Hematopoietic multipotent progenitor cell treated with erythropoietin and hydrocortisone succinate and interleukin-3 and kit ligand, for 4 days (in vitro differentiated cells): Measurements from ENCODE around the gene NEUROD2.
A peak's percentile ranks its signal among the peaks of the same experiment; 100 is the strongest.

Experiments used
- DNase-seq: peaks from one replicate; pipeline ENCODE4 v3.0.0-alpha.2; 2015

Gene NEUROD2

DNA sequence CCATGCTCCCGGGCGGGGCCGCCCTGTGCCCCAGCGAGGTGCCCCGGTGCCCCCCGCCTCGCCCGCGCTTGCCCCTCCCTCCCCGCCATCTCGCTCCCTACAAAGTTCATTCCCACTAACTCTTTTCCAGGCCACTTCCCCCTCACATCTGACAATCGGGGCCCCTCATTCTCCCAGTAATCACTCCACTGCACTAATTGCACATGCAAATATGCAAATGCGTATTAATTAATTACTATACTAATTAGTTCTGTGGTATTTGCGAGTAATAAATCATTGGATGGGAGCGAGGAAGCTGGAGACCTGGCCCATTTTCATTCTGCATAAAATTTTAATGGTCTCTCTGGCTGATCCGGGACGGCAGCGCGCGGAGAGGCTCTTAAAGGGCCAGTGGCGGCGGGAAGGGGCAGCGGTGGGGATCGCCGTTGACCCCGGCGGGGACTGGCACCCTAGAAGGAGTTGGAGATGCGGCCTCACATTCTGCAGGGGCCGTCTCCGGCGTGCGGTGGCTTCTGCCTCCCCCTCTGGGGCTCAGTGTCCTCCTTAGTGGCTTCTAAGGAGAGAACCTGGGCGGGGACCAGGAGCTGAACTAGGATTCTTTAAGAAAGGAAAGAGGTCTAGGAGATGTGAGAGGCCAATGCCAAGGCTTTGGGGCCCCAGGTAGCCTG lies 10.7 kb upstream of the NEUROD2 start:
- DNase-seq = peak; percentile 49

DNA sequence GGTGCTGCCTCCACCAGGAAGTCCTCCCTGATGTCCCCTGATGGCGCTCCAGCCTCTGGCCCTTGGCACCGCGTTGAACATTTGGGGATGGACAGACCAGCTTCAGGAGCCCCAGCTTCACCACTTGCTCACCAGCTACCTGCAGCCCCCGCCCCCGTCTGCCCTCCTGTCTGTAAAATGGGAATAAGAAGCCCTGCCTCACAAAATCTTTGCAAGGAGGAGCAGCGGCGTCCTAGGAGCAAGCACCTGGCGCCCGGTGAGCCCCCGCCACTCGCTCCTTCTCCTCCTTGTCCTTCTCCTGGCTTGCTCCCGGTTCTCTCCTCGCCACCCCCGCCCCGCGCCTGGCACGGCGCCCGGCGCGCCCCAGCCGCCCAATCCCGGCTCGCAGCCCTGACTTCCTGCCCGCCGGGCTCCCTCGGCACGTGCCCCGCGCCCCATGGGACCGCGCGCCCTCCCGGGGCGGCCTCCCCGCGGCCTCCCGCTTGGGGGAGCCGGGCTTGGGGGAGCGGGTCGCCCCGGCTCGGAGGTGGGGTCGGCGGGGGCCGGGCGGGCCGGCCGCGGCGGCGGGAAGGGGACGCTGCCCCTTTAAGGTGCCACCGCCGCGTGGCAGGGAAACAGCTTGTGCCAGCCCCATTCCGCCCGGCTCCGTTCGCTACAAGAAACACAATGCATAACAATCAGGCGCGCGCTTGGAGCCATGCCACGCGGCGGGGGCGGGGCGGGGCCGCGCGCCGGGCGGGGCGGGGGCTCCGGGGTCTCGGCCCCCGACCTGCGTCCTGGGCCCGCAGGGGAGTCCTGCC lies 9.9 kb upstream of the NEUROD2 start:
- DNase-seq = peak; percentile 83

DNA sequence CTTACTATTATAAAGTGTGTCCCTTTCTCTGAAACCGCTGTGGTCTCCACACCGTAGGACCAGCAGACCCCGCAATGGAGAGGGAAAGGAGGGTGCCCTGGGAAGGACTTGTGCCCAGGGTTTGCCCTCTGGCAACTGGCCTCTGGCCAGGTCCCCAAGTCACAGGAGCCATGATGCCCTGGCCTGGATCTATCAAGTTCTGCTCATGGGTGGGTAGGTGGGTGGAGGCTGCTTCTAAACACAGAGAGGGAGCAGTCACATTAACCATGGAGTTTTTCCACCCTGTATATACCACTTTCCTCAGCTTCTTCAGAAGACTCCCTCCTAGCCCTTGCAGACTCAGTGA lies 9.4 kb upstream of the NEUROD2 start:
- no peak for DNase-seq

DNA sequence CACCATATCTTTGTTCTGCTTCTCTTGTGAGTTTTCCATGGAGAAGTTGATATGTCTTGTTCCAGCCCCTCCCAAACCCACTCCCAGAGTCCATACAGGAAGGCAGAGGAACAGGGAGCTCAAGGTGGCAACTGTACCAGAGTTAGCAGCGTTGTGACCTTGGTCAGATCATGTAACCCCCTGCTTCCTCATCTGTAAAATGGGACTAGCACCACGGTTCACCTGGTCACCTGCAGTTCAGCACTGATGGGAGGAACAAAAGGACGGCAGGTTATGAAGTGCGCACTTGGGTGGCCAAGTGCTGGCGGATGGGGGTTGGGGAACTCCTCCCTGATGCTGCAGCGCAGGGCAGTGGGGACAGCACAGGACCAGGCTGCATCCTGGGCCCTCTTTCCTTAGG lies 7.7 kb upstream of the NEUROD2 start:
- no peak for DNase-seq

DNA sequence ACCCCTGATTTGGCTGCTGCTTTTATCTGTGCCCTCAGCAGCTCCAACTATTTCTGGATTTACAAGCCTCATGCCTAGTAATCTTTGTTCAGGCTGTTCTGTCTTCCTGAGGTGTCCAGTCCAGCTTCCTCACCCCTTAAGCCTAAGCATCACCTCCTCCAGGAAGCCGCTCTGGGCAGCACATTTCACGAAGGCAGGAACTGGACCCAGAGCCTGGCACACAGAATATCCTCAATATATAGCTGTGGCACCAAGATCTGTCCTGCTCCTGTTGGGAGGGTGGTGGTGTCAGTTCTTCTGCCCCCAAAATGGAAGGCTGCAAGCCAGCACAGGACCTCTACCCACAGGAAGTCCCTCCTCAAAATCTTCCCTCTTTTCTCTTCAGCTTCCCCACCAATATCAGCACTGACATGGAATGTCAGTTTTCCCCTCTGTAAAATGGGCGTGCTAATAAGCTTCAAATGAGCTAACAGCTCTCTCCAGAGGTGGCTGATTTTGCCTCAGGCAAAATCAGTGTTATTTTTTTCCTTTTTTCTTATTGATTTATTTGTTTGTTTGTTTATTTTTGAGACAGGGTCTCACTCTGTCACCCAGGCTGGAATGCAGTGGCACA lies 6.9 kb upstream of the NEUROD2 start:
- no peak for DNase-seq

DNA sequence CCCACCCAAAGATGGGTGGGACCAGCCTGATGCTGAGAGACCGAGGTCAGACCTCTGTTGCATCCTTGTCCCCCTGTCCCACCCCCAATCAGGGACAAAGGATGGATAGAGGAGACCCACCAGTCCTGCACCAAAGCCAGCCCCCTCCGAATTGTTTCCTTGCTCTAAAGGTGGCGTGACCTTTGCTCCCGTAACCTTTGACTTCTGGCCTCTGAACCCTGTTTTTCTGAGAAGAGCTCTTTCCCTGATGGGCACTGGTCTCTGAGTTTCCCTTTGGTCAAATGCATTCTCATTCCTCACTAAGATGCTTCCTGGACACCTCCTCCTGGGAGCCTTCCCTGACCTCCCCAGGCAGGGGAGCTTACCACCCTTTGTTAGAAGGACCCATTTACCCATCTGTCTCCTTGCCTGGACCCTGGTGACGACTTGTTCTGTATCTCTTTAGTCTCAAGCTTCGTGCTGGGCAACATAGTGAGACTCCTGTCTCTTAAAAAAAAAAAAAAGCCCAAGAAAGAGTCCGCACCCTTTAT lies 5.3 kb upstream of the NEUROD2 start:
- no peak for DNase-seq

DNA sequence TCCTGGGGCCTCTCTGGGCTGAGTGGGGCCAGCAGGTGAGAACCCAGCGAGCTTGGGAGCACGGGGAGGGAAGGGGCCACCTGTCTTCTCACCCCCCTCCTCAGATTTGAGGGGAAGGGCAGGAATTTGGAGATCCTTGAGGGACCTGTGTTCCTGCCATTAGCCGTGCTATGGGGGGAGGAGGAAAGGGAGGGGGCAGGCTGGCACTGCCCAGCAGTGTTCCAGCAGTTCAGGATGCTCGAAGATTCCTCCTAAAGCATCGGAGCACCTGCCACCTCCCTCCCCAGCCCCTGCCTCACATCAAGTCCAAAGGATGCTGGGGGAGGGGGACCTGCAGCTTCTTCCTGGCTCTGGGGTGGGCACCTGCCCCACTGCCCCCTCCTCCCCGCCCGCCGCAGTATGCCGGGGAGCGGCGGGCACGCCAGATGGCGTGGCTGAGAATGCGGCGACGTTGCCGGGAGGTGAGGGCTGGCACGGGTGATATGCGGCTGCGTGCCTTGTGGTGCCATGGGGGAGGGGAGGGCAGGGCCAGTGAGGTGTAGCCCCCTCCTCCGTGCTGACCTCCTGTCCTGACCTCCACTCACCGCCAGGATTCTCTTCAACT lies 4.7 kb upstream of the NEUROD2 start:
- DNase-seq = no peak

DNA sequence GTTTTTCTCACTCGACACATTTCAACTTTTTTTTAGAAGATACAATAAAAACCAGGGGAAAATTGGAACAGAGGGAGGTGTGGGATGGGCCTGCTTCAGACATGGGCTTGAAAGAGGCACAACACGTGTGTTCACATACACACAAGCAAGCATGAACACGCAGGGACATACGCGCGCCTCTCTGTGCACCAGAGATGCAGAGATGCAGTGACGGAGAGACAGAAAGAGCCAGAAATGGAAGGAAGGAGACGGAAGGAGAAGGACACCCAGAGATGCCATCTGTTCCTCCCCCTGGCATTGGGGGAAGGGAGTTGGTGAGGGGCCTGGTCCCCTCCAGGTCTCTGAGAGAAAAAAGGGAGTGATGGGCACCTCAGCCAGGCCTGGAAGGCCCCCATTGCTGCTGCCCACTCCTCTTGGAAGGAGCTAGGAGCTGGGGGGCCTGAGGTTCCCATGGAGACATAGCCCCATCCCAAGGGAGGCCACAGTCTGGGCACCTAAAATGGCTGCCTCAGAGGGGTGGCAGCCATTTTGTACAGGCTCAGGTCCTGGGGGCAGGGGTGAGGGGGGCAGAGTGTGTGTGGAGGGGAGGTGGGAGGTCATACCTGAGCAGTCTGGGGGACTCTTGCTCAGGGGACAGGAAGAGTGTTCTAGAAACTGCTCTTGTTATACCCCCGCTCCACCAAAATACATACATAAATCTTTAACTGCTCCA lies 3.8 kb upstream of the NEUROD2 start:
- DNase-seq = no peak

DNA sequence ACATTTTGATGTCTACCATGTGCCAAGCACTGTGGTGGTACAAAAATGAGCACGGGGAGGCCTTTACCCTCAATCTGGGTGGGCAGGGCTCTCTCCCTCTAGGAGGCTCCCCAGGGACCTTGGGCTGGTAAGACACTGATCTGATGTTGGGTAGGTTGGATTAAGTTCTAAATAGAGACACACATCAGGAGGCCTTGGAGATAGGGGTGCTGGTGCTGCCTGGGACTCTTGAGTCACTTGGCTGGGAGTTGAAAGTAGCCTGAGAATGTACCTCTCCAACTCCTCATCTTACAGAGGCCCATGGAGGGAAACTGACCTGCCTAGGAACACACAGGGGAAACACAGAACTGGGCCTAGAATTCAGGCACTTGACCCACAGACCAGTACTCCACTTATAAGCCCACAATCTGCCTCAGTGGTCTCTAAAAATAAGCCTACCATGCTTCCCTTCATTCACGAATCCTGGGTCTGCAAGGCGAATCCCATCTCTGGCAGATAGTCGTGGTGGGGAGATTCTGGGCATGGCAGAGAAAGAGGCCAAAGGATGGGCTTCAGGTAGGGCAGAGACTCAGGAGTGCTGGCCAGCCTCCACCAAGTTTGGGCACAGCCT lies 1.8 kb upstream of the NEUROD2 start:
- DNase-seq = no peak

DNA sequence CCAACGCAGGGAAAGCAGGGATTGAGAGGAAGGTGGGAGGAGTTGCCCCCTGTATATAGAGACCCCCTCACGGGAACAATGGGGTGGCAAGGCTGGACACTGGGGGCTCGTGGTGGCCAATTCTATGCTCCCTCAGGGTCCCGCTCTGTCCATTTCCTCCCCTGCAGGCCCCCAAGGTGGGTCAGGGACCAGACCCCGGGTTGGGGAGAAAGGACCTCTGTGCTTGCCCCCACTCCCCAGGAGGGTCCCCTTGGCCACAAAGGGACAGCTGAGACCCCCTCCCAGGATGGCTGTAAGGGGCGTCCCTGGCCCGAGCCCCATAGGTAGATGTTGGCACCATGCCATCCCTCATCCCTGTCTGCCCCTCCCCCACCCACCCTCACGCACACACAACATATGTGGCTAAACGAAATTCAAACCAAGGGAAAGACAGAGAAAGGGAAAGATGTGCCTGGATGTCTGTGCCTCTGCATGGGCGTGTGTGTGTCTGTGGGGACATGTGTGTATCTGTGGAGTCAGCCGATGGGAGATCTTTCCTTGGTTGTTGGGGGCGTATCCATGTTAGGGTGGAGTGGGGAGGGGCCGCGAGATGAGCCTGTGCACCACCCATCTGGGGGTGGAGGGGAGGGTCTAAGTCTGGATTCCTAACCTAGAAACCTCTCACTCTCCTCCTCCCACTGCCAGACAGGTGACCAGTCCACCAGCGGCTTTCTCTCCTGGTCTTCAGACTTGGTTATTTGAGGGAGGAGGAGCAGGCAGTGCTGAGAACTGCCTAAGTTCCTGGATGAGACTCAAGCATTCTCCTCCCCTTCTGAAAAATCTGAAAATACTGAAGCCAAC lies 642 bp upstream of the NEUROD2 start:
- DNase-seq = no peak

DNA sequence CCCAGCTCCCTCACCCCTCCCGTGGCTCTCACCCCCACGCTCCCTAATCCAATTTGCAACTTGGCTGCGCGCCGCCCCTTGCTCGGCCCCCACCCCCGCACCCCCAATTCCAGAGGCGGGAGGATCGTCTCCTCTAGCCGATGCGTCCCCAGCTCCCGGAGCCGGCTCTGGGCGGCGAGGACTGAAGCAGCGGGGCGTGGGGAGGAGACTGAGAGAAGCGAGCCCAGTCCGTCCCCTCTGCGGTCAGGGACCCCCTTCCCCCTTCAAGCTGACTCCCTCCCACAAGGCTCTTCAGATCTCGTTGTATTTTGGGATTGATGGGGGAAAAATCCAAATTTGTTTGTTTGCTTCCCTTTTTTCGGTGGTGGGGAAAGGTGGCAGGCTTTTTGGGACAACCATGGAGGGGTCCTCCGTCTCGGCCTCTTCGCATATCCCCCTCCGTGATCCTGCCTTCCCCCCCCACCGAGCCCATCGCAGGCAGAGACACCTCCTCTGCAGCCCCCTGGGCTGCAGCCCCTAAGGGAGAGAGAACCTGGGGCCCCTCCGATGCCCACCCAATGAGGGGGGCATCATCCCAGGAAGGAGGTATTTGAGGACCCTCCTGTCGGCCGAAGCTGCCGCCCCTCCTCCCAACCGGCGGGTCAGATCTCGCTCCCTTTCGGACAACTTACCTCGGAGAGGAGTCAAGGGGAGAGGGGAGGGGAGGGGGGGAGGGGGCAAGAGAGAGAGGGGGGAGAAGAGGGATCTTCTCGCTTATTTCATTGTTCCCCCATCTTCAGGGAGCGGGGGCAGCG lies 466 bp downstream of the NEUROD2 start:
- DNase-seq = no peak

DNA sequence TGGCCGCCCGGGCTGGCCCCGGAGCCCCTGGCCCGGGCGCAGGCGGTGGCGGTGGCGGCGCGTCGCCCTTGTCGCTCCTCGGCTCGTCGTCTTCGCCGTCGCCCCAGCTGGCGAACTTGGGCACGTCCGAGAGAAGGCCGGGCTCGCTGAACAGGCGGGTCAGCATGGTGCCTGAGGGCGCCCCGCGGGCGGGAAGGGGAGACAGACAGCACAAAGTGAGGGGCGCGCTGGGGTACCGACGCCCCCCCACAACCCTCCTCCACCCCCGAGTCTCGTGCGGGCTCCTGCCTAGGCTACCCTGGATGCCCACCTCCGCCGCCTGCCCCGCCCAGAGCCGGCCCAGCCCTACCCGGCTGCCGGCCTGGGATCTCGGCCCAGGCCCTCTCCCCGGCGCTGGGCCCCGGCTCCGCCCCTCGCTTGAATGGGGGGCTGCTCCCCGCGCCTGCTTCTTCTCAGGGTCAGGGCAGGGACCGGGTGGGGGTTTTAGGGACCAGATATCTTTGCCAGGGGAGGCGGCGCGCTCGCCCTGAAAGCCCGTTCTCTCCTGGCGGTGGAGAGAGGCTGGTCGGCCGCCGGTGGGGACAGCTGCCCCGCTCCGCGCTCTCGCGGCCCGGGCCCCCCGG lies 1.2 kb downstream of the NEUROD2 start:
- no peak for DNase-seq

DNA sequence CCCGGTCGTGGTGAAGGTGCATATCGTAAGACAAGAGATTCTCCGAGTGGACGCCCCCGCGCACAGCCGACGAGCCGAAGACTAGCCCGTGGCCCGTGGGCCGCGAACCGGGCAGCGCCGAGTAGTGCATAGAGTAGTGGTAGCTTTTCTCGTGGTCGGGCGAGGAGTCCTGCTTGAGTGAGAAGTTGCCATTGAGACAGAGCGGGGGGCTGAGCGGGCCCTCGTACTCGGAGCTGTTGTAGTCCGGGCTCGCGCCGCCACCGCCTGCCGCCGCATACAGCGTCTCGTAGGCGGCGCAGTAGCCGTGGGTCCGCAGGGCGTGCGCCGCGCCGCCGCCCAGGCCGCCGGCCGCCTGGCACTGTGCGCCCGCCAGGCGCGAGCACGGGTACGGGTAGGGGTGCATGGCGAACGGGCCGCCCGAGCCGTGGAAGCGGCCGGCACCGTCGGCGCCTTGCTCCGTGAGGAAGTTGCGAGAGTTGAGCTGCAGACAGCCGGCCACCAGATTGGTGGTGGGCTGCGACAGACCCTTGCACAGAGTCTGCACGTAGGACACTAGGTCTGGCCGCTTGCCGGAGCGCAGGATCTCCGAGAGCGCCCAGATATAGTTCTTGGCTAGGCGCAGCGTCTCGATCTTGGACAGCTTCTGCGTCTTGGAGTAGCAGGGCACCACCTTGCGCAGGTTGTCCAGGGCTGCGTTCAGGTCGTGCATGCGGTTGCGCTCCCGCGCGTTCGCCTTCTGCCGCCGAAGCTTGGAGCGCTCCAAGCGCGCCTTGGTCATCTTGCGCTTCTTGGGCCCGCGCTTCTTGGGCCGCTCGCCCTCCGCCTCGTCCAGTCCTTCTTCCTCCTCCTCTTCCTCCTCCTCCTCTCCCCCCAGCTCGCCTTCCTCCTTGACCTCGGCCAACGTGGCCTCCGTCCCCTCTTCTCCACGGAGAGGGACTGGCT lies 2.0 kb downstream of the NEUROD2 start:
- peak; percentile 48 for DNase-seq

DNA sequence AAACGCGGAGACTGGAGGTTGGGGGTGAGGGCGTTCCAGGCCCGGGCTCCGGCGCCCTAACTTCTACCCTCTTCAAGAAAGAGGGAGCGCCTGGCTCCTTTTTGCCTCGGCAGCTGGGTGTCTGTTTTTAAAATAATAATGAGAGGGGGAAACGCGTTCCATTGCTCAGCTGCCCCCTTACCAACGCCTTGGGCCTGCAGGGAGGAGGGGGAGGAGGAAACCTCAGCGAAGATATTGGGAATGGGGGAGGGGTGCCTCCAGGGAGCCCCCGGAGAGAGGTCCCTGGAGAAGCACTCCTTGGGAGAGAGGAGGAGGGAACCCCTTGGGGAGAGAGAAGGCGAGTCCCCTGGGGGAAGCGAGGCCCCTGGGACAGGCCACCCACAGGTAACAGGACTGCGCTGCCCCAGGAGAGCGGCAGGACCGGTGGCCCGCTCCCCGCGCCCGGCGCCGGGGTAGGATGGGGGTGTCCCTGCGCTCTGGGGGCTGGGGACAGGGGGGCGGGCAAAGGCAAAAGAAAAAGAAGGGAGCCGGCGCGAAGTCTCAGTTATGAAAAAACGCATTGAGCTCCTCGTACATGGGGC lies 2.7 kb downstream of the NEUROD2 start:
- DNase-seq = no peak

DNA sequence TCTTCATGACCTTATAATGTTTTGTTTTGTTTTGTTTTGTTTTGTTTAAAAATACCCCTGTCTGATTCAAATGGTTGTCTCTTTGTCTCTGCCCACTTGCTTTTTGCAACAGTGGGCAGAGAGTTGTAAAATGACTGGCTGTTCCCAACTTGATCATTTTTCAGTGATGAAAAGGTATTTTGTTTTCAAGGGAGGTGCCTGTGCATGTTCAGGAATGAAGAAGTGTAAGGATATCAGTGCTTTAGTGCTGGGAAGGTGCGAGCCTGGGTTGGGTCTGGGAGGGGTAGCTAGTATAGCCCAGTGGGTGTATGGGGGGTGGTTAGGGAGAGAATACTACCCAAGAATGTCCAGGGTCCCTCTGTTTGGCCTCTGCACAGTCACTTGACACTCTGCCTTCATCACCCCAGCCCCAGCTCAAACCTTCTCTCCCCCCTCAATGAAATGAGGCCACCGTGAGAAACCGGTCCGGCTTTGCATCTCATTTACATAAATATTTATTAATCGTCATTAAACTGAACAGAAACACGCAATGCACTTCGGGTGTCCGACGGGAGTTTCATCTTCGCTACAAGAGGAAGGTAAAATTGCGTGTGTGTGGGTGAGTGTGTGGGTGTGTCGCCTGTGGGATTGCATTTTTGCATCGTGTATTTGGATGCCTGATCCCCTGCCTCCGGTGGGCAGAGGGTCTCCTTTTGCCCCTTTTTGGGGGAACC lies 4.3 kb downstream of the NEUROD2 start:
- DNase-seq = no peak

DNA sequence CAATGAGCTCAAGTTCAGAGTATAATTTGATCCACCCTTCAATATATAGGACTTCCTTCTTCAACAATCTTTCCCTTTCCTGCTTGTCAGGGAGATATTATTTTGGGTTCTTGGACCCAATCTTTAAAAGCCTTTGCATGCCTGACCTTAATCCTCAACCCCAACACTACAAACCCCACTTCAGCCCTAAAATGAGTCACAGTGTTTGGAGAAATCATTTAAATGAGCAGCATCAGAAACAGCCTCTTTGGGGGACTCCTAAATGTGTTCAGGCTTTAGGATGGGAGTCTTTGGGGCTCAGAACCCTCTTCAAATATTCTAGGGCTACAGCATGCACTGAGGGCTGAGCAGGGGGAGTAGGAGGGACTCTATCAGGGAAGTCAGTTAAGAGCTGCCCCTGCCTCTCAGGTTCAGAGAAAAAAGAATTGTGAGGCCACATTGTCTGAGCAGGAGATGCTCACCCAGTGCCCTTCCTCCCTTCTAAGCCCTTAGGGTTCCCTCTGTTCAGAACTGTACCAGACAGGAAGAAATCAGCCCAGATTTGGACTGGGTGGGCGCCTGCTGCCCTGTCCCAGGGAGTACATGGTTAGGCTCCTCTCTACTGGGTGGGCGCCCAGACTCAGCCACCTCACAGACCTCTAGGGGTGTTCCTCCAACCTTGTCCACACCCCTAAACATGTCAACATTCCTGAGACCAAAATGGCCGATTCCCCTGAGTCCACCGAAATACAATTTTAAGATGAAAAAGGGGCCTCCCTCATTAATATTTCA lies 5.0 kb downstream of the NEUROD2 start:
- DNase-seq = no peak
